Nephron progenitor cell (in vitro differentiated cells): Measurements from ENCODE around the gene KLHL21.
A peak's percentile ranks its signal among the peaks of the same experiment; 100 is the strongest.

Source experiments
- DNase-seq: peaks from one replicate; pipeline ENCODE4 v3.0.0; 2021
- H3K27ac Mint-ChIP-seq: 2 replicates; pipeline ENCODE4 v1.8.0; 2021; ENCODE audit warnings: mild to moderate bottlenecking, moderate library complexity, mixed read lengths
- H3K27me3 Mint-ChIP-seq: 2 replicates; pipeline ENCODE4 v1.8.0; 2021; ENCODE audit warnings: mild to moderate bottlenecking, low read depth, mixed read lengths; ENCODE audit not compliant: poor library complexity
- H3K36me3 Mint-ChIP-seq: 2 replicates; pipeline ENCODE4 v1.8.0; 2021; ENCODE audit warnings: low read depth, mixed read lengths
- H3K4me1 Mint-ChIP-seq: 2 replicates; pipeline ENCODE4 v1.8.0; 2021; ENCODE audit warnings: mixed read lengths
- H3K4me3 Mint-ChIP-seq: 2 replicates; pipeline ENCODE4 v1.8.0; 2021; ENCODE audit warnings: mild to moderate bottlenecking, moderate library complexity, mixed read lengths
- H3K9me3 Mint-ChIP-seq: 2 replicates; pipeline ENCODE4 v1.8.0; 2021; ENCODE audit warnings: mild to moderate bottlenecking, moderate library complexity, mixed read lengths
- CTCF ChIP-seq: fragments of 200-600 bp; sonication (generic); IDR thresholded peaks from 2 replicates; pipeline ENCODE4 v1.5.0; 2021; ENCODE audit warnings: antibody characterized with exemption

Gene KLHL21

GRCh38 chr1:6592441-6592840 lies 10.2 kb downstream of the KLHL21 start:
- H3K36me3 Mint-ChIP-seq, result peaks cover 31% of the 10 kb centered on the region
- peaks cover 32% of the 10 kb centered on the region for H3K4me1 Mint-ChIP-seq
- no peak for DNase-seq
- no peaks in the 10 kb centered on the region for H3K27me3 Mint-ChIP-seq
- H3K9me3 Mint-ChIP-seq, result no peaks in the 10 kb centered on the region
- no peak overlapping the region for H3K4me3 Mint-ChIP-seq
- H3K27ac Mint-ChIP-seq, result no peak overlapping the region
- TF ChIP-seq CTCF, result no peak

DNA sequence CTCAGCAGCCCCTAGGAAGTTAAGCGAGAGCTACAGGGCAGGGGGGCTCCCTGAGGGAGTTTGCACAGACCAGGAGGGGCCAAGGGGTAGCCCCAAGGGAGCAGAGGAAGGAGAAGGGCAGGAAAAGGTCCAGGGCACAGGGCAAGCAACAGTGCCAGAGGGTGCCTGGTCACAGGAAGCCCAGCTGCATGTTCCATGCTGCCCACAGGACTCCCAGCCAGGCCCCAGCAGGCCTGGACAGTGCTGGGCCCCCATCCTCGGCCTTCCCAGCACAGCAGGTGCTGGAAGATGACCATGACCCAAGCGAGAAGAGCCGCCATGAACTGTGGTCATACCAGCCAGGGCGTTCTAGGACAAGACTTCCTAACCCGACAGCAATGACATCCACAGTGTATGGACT lies 11.0 kb downstream of the KLHL21 start:
- DNase-seq, result no peak
- Mint-ChIP-seq H3K4me3 (no peak overlapping the region), H3K36me3 (peaks cover 31% of the 10 kb centered on the region), H3K9me3 (no peaks in the 10 kb centered on the region), H3K27ac (no peak overlapping the region), H3K4me1 (peaks cover 24% of the 10 kb centered on the region), H3K27me3 (no peaks in the 10 kb centered on the region)
- no peak for TF ChIP-seq CTCF

- Mint-ChIP-seq H3K27me3 (no peaks in the 10 kb centered on the region), H3K27ac (no peak overlapping the region), H3K36me3 (peaks cover 31% of the 10 kb centered on the region), H3K4me3 (no peak overlapping the region), H3K4me1 (peaks cover 19% of the 10 kb centered on the region), H3K9me3 (no peaks in the 10 kb centered on the region)
- TF ChIP-seq CTCF, result no peak
- DNase-seq, result no peak
These were observed 11.4 kb downstream of the KLHL21 start for GRCh38 chr1:6591222-6591621.

GRCh38 chr1:6590046-6590445 lies 12.6 kb downstream of the KLHL21 start:
- H3K27ac Mint-ChIP-seq, result peak overlapping the region; percentile 83
- H3K9me3 Mint-ChIP-seq, result no peaks in the 10 kb centered on the region
- no peak for TF ChIP-seq CTCF
- DNase-seq, result no peak
- peaks cover 20% of the 10 kb centered on the region for H3K36me3 Mint-ChIP-seq
- H3K27me3 Mint-ChIP-seq, result no peaks in the 10 kb centered on the region
- peaks cover 15% of the 10 kb centered on the region for H3K4me1 Mint-ChIP-seq
- H3K4me3 Mint-ChIP-seq, result no peak overlapping the region

GRCh38 chr1:6588893-6589520 lies 13.7 kb downstream of the KLHL21 start:
- Mint-ChIP-seq H3K27ac (peak overlapping the region; percentile 89), H3K4me3 (no peak overlapping the region), H3K9me3 (no peaks in the 10 kb centered on the region), H3K27me3 (no peaks in the 10 kb centered on the region), H3K4me1 (peaks cover 21% of the 10 kb centered on the region), H3K36me3 (peaks cover 14% of the 10 kb centered on the region)
- TF ChIP-seq CTCF, result no peak
- no peak for DNase-seq
